ENCODE data around the gene TULP1.
"Not testable (repeated sequence)": the region's sequence is repeated elsewhere in the genome, so short reads cannot be mapped to it uniquely, and the experiment has no call there.

Gene TULP1

DNA sequence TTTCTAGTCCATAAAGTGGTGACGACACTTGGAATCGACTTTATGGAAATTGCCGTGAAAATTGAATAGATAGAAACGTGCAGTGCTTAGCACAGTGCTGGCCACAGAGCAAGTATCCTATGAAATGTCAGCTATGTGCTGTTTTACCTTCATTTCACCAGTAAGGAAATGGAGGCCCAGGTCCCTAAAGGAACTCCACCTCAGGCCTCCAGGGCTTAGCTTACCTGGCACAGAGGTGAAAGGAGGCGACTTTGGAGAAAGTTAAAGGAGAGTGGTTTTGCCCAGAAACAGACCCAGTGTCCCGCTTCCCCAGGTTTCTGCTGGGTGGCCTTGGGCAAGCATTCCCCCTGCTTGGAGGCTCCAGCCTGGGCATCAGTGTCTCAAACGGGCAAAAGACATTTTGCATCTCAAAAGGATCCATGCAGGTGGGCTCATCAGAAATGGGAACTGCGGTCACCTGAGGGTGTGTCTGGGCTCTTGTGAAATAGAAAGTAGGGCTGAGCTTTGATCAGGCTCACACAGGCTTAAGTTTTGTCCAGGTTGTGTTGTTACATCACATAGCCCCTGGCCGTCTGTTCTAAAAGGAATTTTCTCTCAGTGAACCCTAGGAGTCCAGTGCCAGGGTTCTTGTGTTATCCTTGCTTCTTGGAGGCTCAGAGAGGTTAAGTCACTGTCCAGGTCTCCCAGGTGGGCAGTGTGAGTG is 6.8 kb upstream of the TULP1 start:
- no peak for DNase-seq

DNA sequence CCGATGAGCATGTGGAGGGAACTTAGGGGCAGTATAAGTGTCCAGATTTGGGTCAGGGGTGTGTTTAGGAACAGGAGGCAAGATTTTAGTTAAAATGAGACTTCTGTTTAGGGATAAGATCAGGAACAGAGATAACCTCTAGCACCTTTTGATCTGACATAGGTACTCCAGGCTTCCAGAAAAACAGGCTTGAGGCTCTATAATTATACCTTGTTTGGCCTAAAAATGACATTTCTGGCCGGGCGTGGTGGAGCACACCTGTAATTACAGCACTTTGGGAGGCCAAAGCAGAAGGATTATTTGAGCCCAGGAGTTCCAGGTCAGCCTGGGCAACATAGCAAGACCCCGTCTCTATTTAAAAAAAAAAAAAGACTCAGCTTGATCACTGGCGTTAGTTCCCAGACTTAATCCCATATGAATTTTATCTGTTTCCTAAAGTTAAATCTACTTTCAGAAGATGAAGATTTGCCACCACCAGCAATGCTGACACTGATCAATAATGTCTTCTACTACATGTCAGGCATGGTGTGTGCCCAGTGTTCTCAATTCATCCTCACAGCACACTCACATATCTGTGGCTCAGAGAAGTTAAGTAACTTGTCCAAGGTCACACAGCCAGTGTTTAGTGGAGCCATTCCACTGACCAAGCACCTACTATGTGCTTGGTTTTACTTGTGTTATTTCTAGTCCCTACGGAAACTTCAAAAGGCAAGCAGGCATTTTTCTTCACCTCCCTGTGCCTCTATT is 6.0 kb upstream of the TULP1 start:
- no peak for DNase-seq

DNA sequence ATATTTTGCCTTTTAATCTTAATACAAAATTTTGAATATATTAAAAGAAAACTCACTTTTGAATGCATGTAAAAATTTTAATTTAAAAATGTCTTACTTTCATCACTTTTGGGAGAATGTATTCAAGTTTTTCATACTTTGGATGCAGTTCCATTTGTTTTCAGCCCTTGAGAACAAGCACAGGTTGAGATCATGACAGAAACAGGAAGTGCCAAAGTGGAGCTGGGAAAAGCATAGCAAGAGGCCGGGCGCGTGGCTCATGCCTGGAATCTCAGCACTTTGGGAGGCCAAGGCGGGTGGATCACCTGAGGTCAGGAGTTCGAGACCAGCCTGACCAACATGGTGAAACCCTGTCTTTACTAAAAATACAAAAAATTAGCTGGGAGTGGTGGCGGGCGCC is 5.3 kb upstream of the TULP1 start:
- not testable (repeated sequence) for DNase-seq

DNA sequence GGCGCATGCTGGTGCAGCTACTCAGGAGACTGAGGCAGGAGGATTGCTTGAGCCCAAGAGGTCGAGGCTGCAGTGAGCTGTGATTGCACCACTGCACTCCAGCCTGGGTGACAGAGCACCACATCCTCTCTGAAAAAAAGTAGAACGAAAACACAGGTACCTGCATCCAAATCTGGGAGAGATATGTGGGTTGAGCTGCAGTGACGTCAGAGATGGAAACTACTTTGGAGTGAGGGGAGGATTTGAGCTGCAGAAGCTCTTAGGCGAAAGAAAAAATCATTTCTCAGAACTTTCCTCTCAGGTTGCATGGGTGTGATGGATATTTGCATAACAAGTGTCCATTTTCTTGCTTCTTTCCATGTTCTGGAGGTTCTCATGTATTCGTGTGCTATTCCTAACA is 4.0 kb upstream of the TULP1 start:
- no peak for DNase-seq

DNA sequence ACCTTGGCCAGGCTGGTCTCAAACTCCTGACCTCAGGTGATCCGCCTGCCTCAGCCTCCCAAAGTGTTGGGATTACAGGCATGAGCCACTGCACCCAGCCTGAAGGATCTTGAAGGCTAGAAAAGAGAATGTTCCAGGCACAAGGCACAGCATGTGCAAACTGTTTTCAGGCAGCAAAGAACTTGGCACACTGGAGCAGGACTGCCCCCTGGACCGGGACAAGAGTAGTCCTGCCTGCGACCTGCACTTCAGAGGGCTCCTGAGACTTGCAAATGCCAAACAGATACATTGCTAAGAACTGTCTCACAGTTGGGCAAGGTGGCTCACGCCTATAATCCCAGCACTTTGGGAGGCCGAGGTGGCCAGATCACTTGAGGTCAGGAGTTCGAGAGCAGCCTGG is 3.2 kb upstream of the TULP1 start:
- not testable (repeated sequence) for DNase-seq

DNA sequence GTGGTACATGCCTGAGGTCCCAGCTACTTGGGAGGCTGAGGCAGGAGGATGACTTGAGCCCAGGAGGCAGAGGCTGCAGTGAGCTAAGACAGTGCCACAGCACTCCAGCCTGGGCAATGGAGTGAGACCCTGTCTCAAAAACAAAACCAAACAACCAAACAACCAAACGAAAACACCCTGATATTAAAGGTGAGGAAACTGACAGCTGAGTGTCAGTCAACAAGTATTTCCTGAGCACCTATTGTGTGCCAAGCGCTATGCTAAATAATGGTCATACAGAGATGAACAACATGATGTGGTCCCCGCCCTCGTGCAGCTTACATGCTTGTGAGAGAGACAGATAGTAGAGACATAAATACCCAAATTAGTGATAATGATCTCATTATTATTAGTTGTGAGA is 1.9 kb upstream of the TULP1 start:
- DNase-seq = no peak

DNA sequence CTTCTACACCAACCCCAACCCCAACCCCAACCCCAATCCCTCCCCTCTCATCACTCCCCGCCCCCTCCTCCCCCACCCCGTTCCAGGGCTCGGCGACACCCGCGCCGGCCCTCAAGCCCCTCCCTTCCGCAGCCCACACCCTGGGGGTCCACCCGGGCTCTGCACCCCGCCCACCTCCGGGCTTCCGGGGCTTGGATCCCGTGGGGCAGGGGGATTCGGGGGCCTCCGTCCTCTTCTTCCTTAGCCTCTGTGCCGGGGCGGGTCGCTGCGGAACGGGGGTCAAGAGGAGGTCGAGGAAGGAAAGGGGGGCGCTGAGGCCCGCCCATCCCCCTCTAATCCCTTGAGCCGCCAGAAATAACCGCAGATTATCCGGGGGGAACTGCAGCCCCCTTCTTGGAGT is 690 bp downstream of the TULP1 start:
- DNase-seq = no peak

DNA sequence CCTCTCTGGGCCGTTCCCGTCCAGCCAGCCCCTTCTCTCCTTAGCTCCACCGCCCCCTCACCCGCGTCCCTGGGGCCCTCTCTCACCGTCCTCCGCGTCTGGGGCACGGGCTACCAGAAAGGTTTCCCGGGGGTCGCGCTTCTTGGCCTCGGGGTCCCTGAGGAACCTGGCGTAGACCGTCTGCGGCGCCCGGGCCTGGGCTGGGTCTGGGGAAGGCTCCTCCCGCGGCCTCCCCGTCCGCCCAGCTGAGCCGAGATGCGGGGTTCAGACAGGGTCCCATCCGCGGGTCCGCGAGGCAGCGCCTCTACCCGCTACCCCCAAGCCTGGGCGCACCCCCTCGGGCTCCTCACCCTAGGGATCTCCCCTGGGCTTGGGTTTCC is 1.1 kb downstream of the TULP1 start:
- no peak for DNase-seq

DNA sequence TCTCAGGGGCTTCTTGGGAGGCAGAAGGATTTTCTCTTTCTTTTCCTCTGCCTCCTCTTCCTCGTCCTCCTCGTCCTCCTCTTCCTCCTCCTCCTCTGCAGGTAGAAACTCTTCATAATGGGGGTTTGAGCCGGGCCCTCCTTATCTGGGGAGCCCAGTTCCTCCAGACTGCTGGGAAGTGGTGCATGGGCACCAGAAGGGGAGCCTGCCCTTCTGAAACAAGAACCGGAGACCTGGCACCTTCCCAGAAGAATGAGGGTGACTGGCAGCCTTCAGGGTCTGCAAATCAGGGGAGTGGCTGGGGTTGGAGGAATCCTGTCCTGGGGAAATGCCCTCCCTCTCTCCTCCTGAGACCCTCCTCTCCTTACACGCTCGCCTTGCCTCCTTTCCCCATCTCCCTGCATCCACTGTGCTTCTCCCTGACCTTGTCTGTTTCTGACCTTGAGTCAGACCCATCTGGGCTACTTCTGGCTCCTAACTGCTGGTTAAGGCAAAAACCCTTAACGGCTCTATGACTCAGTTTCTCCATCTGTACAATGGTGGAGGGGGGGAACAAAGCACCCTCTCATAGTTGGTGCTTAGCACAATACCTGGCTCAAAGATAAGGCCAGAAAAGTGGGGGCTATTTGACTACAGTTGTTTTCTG is 1.7 kb downstream of the TULP1 start:
- no peak for DNase-seq

DNA sequence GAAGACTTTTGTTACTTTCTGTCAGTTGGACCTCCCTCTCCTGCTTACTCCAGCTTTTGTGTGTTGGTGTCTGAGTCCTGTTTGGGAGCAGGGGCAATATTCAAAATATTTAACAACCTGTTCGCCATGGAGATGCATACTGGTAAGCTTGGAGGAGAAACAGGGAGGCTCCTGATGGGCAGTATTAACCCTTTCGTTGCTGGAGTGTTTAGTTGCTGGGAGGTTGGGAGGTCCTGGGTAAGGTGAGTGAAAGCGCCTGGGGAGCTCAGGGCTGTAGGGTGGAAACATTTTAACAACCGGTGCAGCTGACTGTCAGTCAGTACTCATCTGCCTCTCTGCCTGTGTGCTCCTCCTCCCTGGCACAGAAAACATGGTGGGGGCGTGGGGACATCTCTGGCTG is 4.2 kb downstream of the TULP1 start:
- DNase-seq = no peak

DNA sequence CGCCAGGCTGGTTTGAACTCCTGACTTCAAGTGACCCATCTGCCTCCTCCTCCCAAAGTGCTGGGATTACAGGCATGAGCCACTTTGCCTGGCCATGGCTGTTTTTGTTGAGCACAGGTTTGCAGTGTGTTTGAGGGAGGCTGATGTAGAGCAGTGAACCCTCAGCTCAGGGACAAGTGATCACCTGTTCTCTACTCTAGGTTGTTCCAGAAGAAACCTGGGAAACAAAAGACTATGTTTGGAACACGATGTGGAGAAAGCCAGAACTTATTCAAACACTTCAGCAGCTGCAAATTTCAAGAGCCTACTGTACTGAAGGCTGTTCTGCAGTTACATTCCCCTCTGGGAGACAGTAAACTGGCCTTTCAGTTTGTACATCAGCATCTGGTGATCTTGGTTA is 4.7 kb downstream of the TULP1 start:
- DNase-seq = no peak

DNA sequence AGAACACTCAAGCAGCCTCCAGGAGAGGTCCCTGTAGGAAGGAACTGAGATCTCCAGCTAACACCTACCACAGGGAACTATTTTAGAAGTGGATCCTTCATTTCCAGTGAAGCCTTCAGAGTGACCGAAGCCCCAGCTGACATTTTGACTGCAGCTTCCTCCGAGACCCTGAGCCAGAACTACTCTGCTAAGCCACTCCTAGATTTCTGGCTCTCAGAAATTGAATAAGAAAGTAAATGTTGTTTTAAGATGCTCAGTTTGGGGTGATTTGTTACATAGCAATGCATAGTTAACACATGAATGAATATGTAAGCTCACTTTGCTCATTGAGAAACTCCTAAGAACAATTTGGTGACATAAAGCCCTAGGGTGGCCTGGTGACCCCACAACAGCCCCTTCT is 5.5 kb downstream of the TULP1 start:
- peak; percentile 51 for DNase-seq

DNA sequence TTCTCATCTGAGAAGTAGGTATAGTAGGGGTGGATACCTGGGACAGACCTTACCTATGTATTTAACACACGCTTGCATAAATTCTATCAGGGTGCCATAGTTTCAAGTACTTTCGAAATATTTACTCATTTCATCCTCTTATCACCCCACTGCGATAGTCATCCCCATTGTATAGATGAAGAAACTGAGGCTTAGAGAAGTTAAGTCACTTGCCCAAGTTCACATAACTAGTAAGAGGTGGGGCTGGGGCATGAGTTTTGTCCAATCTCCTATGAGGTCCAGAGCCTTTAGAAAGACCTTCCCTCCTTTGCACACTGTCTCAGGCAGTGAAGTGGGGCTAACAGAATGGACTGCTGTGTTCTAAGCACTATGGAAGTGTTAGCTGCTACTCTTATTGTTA is 6.2 kb downstream of the TULP1 start:
- no peak for DNase-seq

DNA sequence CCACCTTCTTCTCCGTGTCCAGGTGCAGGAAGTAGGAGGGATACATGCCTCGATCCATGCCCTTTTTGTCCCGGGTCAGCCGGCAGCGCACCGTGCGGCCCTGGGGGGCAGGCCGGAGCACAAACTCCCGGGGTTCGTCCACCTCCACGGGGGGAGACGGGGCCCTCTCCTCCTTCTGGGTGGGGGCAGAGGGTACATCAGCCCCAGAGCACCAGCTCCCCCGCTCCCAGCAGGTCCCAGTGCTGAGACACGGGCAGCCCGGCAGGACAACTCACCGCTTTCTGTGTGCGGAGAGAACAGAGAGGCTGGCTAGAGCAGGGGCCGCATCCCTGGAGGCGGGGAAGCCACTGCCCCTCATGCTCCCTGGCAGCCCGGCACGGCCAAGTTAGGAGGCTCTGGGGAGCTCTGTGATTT is 6.7 kb downstream of the TULP1 start:
- DNase-seq = no peak

DNA sequence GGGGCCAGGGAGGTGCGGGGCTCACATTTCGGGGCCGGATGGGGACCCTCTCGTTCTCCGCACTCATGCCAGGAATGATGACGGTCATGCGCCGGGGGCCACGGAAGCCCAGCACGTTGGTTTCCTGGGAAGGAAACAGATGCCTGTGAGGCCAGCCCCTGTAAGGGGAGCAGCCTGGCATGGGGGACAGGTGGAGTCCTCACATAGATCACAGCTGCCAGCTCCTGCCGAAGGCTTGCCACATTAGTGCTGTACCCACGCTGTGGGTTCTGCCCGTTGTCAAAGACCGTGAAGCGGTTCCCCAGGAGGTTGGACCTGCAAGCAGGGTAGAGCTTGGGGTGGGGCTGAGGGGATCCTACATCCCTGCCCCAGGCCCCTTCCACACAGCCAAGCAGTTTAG is 9.2 kb downstream of the TULP1 start:
- DNase-seq = no peak

DNA sequence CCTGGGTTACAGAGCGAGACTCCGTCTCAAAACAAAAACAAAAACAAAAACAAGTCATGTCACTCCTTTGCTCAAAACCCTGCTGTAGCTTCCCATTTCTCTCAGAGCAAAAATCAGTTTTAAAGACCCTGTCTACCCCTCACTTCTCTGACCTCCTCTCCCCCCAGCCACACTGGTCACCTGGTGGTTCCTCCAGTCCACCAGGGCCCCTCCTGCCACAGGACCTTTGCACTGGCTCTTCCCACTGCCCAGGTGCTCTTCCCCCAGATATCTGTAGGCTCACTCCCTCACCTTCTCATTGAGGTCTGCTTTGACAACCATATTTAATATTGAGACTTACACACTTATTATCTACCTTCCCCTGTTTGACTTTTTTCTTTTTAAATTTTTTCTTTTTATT is 10.9 kb downstream of the TULP1 start:
- no peak for DNase-seq

DNA sequence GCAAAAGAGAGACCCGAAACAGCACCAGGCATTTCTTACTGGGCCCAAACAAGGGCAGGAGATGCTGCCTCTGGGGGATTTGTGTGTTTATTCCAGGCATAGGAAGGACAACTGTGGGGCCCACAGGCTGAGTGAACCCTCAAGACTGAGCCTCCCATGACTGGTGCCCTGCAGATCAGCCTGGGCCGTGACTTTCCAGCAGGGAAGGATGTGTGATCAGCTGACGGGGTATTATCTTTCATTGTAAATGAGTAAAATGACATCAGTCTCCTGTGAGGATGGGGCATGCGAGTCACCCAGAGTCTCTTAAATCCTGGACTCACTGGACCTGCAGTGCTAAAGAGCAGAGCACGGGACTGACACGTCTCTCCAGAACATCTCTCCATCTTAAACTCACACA is 11.9 kb downstream of the TULP1 start:
- no peak for DNase-seq

DNA sequence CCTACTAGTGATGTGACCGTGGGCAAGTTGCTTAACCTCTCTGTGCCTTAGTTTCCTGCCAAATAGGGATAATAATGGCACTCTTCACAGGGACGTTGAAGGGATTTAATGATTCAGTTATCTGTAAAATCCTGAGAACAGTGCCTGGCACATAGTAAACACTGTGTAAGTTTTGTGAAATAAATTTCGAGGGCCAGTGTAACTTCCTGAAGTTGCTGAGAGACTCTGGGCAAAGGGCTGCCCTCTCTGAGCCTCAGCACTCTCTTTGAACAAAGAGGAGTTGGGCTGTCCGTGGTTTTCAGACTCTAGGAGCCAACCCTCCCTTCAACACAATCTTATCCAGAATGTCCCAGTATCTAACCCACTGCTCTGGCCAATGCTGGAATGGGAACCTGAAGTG is 13.3 kb downstream of the TULP1 start:
- no peak for DNase-seq

DNA sequence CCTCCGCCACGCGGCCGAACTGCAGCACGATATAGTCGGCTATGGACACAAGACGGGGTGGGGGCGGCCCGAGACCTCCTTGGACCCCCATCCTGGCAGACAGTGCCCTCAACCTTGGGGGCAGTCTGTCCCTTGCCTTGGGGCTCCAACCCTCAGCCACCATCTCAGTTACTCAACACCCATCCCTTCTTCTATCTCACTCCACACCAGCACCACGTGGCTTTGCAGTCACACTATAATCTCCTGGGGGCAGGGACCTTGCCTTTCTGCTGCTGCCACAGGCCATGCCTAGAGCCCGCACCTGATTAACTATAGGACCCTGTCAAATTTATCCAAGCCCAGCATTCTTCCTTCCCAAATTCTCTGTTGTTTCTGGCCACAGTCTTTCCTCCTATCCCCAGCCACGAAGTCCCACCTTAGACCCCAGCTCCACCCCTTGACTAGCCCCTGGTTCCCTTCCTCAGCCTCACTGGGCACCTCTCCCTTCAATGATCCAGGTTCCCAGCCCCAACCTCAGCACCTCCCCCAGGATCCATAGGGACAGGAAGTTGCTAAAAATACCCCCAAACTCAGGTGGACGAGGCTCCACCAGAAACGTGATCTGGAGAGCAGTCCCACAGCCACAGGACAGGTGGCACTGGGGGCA is 14.2 kb downstream of the TULP1 start:
- DNase-seq = no peak

DNA sequence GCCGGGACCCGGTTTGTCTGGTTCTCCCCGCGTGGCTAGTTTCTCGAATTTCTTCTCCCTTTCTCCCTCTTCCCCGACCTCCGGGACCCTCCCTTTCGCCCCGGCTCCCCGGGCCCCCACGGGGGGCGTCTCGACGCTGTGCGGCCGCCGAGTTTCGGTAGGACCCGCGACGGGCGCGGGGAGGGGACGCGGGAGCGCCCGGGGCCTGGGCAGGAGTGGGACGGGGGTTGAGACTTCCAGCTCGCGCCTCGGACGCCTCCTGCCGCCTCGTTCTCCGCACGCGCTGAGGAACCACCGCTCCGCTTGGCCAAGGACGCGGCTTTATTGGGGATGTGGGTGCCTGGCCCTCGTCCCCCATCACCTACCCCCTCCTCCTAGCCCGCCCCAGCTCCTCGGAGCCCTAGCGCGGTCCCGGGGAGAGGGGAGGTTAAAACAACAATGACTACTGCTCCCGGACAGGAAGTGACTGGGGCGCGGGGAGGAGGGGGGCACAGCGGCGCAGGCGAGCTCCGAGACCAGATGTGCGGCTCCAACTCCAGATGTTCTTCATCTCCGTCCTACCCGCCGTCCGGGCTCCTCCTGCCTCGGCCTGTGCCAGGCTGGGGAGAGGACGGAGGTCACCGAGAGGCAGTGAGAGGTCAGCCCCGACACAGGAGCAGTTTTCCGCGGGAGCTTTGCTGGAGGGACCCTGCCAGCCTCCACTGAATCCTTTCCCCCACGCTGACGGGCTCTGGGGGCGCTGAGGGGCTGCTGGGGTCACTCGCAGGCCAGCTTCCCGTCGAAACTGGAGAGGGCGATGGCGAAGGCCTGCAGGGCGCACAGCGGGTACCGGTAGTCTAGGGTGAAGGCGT is 14.9 kb downstream of the TULP1 start:
- DNase-seq = peak; percentile 31

DNA sequence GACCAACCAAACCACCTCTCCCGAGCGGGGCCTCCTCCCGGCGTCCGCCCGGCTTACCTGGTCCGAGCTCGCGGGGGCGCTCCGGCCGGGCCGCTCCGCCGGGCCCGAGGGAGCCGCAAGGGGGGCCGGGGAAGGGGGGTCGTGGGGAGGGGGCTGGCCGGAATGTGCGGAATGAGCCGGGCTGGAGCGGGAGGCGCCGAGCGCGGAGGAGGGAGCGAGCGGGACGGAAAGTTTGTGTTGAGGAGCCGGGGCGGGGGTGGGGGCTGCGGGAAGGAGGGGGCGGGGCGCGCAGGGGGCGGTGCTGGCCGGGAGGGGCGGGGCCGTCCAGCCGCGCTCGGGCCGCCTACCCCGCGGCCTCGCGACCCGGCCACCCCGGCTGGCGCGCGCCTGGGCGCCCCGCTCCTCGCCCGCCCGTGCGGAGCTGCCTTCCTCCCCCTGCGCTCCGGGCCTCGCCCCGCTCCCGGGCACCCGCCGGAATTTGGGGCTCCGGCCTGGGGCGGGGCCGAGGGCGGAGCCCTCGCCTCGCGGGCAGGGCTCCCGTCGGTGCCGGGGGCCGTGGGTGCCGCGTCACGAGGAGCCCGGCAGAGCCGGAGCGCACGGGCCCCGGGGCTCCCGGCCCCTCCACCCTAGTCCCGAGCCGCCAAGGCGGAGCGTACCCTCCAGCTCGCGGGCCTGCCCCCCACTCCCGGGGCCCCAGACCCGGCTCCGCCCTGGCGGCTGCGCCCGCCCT is 15.7 kb downstream of the TULP1 start, which contains the start of gene TEAD3:
Gene TEAD3 (minus strand): TSS at position 239 of the 730 bp plus-strand sequence.
- no peak for DNase-seq

Data from DMS79 (cell line).